Activated CD8-positive, alpha-beta memory T cell treated with anti-CD3 and anti-CD28 coated beads, Interleukin-2, amount 10 ng/mL, durations not matched to agents 7 days and 5 days (primary cell): ENCODE data around the gene EPHB1. TPM values are rescaled to one million over a fixed set of nuclear protein-coding genes. Genes with fewer than 3 reads are reported as not detected.
"Not testable (repeated sequence)": the region's sequence is repeated elsewhere in the genome, so short reads cannot be mapped to it uniquely, and the experiment has no call there.

Experiments used
- ATAC-seq: fragments of 150-1000 bp; cut with Tn5 transposase; one replicate; pipeline ENCODE4 v1.10.0; 2021; ENCODE audit warnings: moderate library complexity
- CTCF ChIA-PET: fragments of 350-600 bp; sonication (Branson Sonifier 250); formaldehyde crosslinking; loops from one replicate; lab custom pipeline; 2021; ENCODE audit warnings: antibody characterized with exemption; lab: Charles Lee
- DNase-seq: peaks from one replicate; pipeline ENCODE4 v3.0.0-alpha.2; 2020
- H3K27ac Mint-ChIP-seq: one replicate; pipeline ENCODE4 v1.8.0; 2021; ENCODE audit warnings: mild to moderate bottlenecking, mixed read lengths
- H3K27me3 Mint-ChIP-seq: one replicate; pipeline ENCODE4 v1.8.0; 2021; ENCODE audit warnings: mixed read lengths
- H3K36me3 Mint-ChIP-seq: one replicate; pipeline ENCODE4 v1.8.0; 2021; ENCODE audit warnings: mild to moderate bottlenecking, mixed read lengths
- H3K4me1 Mint-ChIP-seq: one replicate; pipeline ENCODE4 v1.8.0; 2021; ENCODE audit warnings: mixed read lengths
- H3K4me3 Mint-ChIP-seq: one replicate; pipeline ENCODE4 v1.8.0; 2021; ENCODE audit warnings: mild to moderate bottlenecking, moderate library complexity, mixed read lengths
- H3K9me3 Mint-ChIP-seq: one replicate; pipeline ENCODE4 v1.8.0; 2022; ENCODE audit warnings: low read depth, mixed read lengths
- total RNA-seq, 2 experiments: library from RNA; stranded (reverse); gene quantifications; one replicate each; pipeline ENCODE4 v1.2.3, GENCODE V29; 2021

EPHB1 gene
- total RNA-seq, 2 experiments from 2014 or later: 0.35 to 2.2 TPM

DNA sequence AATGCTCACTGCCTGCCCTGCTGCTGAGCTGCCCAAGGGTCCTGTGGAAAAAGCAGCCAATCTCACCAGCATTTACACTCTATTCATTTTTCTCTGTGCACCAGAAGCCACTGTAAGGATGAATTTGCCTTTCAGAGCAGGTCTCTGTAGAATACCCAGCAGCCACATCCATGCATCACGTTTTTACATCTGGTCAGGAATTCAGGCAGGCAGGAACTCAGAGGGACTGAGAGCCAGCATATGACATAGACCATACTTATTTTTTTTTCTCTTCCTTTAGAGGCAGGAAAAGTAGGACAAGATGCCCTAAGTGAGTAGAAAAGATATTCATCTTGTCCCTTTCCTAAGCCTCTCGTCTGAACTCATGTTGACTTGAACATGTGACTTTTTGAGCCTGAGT is 292.7 kb downstream of the EPHB1 start:
- Mint-ChIP-seq H3K4me3 (no peak overlapping the region), H3K27ac (no peak overlapping the region), H3K27me3 (no peaks in the 10 kb centered on the region), H3K36me3 (no peaks in the 10 kb centered on the region), H3K9me3 (no peaks in the 10 kb centered on the region), H3K4me1 (no peaks in the 10 kb centered on the region)
- no peak for ATAC-seq
- DNase-seq: no peak
- CTCF ChIA-PET: no interaction called here

DNA sequence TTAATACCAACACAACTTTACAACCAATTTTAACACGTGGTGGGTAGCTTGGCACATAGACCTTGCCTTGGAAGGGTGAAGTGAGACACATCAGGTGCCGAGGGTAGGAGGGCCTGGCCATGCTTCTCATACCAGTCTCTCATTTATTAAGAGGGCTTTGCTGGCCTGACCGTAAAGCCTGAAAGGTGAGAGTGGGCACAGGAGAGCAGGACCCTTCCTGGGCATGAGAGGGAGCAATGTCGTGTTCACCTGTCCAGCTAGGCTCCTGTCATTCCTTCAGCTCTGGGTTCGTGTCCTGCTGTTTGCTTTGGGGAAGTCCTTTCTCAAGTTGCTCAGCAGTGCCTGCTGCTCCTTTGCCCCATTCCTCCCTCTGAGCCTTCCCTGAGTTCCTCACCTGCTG is 294.4 kb downstream of the EPHB1 start:
- no peak overlapping the region for H3K27ac Mint-ChIP-seq
- ATAC-seq (no peak), DNase-seq (no peak)
- no peaks in the 10 kb centered on the region for H3K27me3 Mint-ChIP-seq
- CTCF ChIA-PET: no interaction called here
- H3K4me3 Mint-ChIP-seq: no peak overlapping the region
- no peaks in the 10 kb centered on the region for H3K36me3 Mint-ChIP-seq
- no peaks in the 10 kb centered on the region for H3K9me3 Mint-ChIP-seq
- no peaks in the 10 kb centered on the region for H3K4me1 Mint-ChIP-seq

DNA sequence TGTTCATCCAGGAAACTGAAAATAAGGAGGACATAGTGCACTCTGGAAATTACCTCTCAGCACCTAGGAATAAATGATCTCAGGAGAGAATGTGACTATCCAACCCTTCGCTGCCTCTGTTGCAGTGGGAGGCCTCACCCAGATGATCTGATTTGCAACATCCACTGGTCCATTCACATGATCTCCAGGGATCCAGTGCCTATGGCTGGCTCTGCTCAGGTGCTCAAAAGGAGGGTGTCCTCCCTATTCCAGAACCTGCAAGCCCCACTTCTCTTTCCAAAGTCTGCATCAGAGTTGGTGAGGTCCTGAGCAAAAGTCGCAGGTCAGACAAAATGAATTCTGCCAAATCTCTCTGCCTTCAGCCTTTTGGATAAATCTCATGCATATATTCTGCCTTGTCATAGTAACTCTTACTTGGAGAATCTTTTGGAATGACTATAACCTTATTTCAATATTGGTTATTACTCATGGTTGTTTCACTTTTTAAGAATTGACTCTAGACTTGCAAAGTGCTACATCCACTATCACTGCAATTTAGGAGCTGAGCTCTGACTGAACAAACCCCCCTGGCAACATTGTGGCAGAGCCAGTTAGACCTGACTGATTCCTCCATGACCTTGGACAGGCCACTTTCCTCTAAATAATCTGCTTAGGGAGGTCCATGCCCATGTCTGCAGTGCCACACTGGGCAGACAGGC is 295.1 kb downstream of the EPHB1 start:
- DNase-seq (no peak), ATAC-seq (no peak)
- H3K27me3 Mint-ChIP-seq: no peaks in the 10 kb centered on the region
- H3K27ac Mint-ChIP-seq: no peak overlapping the region
- no peak overlapping the region for H3K4me3 Mint-ChIP-seq
- H3K4me1 Mint-ChIP-seq: no peaks in the 10 kb centered on the region
- H3K36me3 Mint-ChIP-seq: no peaks in the 10 kb centered on the region
- CTCF ChIA-PET: no interaction called here
- H3K9me3 Mint-ChIP-seq: no peaks in the 10 kb centered on the region

DNA sequence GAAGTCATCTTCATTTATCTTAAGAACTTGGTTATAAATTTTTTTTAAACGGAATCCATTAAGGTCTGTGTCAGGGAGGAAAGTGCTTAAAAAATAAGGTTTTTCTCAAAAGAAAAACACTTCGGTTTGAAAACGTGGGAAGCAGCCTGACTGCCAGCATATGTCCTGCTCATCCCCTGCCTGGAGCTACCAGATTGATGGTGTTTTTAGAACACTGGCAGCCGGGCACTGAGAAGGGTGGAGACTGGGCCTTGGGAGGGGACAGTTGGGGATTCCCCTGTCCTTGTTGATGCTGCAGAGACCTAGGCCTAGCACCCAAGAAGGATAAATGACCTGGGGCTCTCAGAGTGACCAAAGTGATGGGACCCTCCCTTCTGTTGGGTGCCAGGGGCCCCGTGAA is 296.9 kb downstream of the EPHB1 start:
- DNase-seq (no peak), ATAC-seq (no peak)
- Mint-ChIP-seq H3K27ac (no peak overlapping the region), H3K27me3 (no peaks in the 10 kb centered on the region), H3K4me3 (no peak overlapping the region), H3K9me3 (no peaks in the 10 kb centered on the region), H3K36me3 (no peaks in the 10 kb centered on the region), H3K4me1 (no peaks in the 10 kb centered on the region)
- CTCF ChIA-PET: no interaction called here

DNA sequence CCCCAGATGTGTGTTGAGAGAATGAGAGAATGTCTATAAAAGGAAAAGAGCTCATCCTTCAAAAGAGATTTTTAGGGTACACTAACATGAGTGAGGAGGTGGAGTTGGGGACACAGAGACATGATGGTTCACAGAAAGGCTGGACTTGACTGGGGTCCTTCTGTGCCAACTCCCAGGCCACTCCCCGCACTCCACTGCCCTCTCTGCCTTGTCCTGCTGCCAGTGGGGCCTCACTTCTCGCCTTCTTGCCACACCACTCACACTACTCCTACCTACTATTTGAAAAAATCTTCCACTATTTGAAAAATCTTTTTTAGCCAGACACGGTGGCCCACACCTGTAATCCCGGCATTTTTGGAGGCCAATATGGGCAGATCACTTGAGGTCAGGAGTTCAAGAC is 298.1 kb downstream of the EPHB1 start:
- no peak overlapping the region for H3K27ac Mint-ChIP-seq
- no peaks in the 10 kb centered on the region for H3K4me1 Mint-ChIP-seq
- no peak overlapping the region for H3K4me3 Mint-ChIP-seq
- H3K27me3 Mint-ChIP-seq: no peaks in the 10 kb centered on the region
- ATAC-seq: no peak
- no peaks in the 10 kb centered on the region for H3K9me3 Mint-ChIP-seq
- CTCF ChIA-PET: interaction anchor here (1.2 kb wide), 1 partner anchor 298 kb away, joined by 3 read pairs; the partner anchor contains the start of gene EPHB1
- H3K36me3 Mint-ChIP-seq: no peaks in the 10 kb centered on the region
- no peak for DNase-seq

DNA sequence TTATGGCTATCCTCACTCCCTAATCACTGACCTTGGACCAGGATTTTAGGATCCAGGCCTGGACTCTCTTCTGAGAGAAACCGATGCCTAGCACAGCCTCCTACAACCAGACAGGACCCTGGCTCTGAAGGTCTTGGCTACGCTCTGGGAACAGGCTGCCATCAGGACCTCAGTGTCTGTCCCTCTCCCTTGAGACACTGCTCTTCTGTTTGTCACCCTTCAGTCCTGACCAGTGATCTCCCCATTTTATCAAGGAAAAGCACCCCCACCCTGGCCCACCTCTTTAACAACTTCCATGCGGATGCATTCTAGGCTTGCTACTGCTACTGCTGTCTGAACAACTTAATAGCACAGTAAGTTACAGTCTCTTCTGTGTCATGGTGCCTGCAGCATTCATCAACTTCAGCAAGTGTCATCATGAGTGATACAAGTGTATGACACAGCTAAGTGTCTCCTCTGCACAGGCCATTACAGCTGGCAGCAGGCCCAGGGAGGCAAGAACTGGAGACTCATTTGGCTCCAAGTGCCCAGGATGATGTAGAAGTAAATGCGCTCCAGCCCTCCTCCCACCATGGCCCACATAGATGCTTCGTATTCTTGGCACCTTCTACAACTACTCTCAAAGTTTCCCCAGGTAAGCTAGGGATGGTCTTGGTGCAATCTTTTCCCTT is 302.4 kb downstream of the EPHB1 start:
- no peaks in the 10 kb centered on the region for H3K4me1 Mint-ChIP-seq
- DNase-seq (no peak), ATAC-seq (no peak)
- no peak overlapping the region for H3K4me3 Mint-ChIP-seq
- H3K27me3 Mint-ChIP-seq: no peaks in the 10 kb centered on the region
- CTCF ChIA-PET: no interaction called here
- no peaks in the 10 kb centered on the region for H3K9me3 Mint-ChIP-seq
- H3K27ac Mint-ChIP-seq: no peak overlapping the region
- H3K36me3 Mint-ChIP-seq: no peaks in the 10 kb centered on the region

DNA sequence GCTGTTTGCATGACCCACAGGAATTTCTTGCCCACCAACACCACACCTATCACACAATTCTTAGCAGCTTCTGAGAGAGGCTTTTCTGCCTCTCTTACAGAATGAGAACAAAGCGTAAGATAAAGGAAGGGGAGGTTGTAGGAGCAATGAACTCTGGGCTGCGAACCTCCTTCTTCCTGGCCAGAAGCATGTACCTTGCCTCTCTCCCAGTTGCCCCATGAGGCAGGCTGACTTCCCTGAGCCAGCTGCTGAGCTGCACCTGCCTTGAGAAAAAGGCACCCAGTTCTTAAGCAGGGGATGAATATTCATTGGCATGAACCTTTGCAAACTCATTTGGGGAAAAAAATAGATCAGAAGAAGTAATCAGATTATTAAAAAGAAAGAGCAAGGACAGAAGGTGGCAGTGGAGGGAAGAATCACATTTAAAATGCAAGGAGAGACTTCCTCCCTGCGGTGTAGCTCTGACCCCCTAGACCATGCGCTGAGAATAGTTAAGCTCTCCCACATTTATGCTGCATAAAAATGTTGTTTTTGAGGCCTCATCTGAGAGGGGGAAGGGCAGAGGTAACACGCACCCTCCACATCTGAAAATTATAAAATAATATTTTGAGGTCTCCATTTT is 304.8 kb downstream of the EPHB1 start:
- no peak overlapping the region for H3K27ac Mint-ChIP-seq
- no peaks in the 10 kb centered on the region for H3K36me3 Mint-ChIP-seq
- H3K27me3 Mint-ChIP-seq: no peaks in the 10 kb centered on the region
- no peak overlapping the region for H3K4me3 Mint-ChIP-seq
- H3K4me1 Mint-ChIP-seq: no peaks in the 10 kb centered on the region
- CTCF ChIA-PET: no interaction called here
- no peaks in the 10 kb centered on the region for H3K9me3 Mint-ChIP-seq
- DNase-seq: no peak
- no peak for ATAC-seq

DNA sequence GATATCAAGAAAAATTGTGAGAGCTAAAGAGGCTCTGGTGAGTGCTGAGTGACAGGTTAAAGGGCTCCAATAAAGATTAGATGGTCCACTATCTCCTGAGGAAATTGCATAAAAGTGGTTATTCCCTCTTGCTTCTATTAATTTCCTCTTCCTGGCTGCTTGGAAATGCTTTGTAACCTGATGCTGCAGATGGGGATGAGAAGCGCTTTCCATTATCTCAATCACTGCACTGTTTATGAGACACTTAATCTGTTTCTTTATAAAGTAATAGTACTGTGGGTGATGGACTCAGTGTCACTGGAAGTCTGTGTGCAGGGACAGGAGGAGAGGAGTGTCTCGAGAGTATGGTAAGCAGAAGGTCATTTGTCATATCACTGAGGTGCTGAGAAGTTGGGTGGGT is 305.3 kb downstream of the EPHB1 start:
- Mint-ChIP-seq H3K27ac (no peak overlapping the region), H3K9me3 (no peaks in the 10 kb centered on the region), H3K27me3 (no peaks in the 10 kb centered on the region), H3K4me1 (no peaks in the 10 kb centered on the region), H3K36me3 (no peaks in the 10 kb centered on the region), H3K4me3 (no peak overlapping the region)
- CTCF ChIA-PET: no interaction called here
- DNase-seq: no peak
- ATAC-seq: no peak

DNA sequence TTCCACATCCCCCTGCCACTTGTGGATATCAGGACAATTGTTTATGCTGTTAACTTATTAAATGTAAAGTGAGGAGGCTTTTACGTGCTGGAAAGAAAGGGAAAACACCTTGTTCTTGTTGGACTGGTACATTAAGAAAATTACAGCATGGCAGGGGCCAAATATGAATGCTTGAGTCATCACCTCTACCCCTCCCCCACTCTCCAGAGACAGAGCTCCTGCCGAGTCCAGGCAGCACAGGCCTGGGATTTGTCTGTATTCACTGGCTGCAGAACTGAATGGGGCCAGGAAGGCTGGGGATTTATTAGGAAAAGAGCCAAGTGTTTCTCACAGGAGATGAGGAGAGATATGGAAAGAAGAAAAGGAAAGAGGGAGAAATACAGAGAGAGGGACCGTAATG is 308.9 kb downstream of the EPHB1 start:
- no peak overlapping the region for H3K27ac Mint-ChIP-seq
- no peak overlapping the region for H3K4me3 Mint-ChIP-seq
- H3K36me3 Mint-ChIP-seq: no peaks in the 10 kb centered on the region
- CTCF ChIA-PET: no interaction called here
- H3K9me3 Mint-ChIP-seq: no peaks in the 10 kb centered on the region
- H3K4me1 Mint-ChIP-seq: no peaks in the 10 kb centered on the region
- DNase-seq (no peak), ATAC-seq (no peak)
- H3K27me3 Mint-ChIP-seq: no peaks in the 10 kb centered on the region

DNA sequence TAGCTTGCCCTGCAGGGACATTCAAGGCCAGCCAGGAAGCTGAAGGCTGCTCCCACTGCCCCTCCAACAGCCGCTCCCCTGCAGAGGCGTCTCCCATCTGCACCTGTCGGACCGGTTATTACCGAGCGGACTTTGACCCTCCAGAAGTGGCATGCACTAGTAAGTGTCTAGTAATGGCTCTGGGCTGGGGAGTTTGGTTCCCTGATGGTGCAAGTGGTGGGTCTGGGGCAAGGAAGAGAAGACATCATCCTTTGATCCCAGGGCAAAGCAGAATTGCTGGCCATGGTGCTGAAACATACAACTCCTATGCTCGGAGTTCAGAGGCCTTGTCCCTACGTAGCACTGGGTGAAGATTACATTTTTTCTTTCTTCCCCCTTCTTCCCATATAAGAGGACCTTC is 311.4 kb downstream of the EPHB1 start:
- Mint-ChIP-seq H3K4me3 (no peak overlapping the region), H3K4me1 (no peaks in the 10 kb centered on the region), H3K27me3 (no peaks in the 10 kb centered on the region), H3K36me3 (no peaks in the 10 kb centered on the region), H3K27ac (no peak overlapping the region), H3K9me3 (no peaks in the 10 kb centered on the region)
- DNase-seq (no peak), ATAC-seq (no peak)
- CTCF ChIA-PET: no interaction called here

DNA sequence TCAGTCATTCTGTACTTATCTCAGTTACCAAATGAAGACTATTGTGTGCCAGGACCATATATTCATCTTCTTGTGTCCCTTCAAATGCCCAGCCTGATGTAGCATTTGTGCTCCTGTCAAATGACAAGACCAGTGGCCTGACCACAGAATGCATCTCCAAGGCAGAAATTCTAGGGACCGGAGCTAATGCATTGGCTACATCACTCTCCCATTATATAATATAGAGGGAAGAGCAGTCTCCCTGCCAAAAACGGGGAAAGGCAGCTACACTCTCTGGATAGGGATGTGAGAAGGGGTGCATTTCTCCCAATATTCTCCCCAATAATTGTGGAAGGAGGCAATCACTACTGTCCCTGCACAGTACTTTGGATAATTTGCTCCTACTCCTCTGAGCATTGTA is 312.0 kb downstream of the EPHB1 start:
- Mint-ChIP-seq H3K9me3 (peaks cover 2% of the 10 kb centered on the region), H3K27me3 (no peaks in the 10 kb centered on the region), H3K4me3 (no peak overlapping the region), H3K4me1 (no peaks in the 10 kb centered on the region), H3K27ac (no peak overlapping the region), H3K36me3 (no peaks in the 10 kb centered on the region)
- ATAC-seq (no peak), DNase-seq (no peak)
- CTCF ChIA-PET: no interaction called here

DNA sequence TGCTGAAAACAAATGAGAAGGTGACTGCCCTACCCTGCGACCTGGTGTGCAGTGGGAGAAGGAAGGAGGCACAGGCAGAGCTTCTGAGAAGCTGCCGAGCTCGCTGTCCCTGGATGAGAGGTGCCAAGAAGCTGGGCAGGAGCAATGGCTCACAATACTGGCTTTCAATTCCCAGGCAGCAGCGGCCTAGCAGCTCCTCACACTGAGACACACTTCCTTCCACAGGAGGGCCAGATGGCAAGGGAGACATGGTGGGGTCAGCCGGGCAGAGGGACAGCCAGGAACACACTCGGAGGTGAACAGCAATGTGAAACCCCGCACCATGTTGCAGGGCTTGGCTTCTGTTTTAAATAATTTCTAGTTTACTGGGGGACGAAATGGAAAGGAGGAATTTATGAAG is 314.6 kb downstream of the EPHB1 start:
- CTCF ChIA-PET: no interaction called here
- Mint-ChIP-seq H3K27ac (no peak overlapping the region), H3K27me3 (no peaks in the 10 kb centered on the region), H3K4me3 (no peak overlapping the region), H3K36me3 (no peaks in the 10 kb centered on the region), H3K4me1 (no peaks in the 10 kb centered on the region), H3K9me3 (peaks cover 4% of the 10 kb centered on the region)
- DNase-seq (no peak), ATAC-seq (no peak)

DNA sequence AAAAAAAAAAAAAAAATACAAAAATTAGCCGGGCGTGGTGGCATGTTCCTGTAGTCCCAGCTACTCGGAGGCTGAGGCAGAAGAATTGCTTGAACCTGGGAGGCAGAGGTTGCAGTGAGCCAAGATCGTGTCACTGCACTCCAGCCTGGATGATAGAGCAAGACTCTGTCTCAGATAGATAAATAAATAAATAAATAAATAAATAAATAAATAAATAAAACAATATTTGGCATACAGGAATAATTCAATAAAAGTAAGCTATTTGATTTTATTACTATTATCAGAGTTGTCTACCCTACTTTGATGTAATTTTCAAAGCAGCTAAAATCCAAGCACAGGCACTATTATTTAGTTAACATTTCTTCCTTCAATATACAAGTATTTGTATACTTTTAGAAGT is 319.5 kb downstream of the EPHB1 start:
- H3K9me3 Mint-ChIP-seq, H3K36me3 Mint-ChIP-seq, H3K27me3 Mint-ChIP-seq, H3K4me1 Mint-ChIP-seq, CTCF ChIA-PET, DNase-seq, ATAC-seq, H3K27ac Mint-ChIP-seq, H3K4me3 Mint-ChIP-seq: not testable (repeated sequence)

DNA sequence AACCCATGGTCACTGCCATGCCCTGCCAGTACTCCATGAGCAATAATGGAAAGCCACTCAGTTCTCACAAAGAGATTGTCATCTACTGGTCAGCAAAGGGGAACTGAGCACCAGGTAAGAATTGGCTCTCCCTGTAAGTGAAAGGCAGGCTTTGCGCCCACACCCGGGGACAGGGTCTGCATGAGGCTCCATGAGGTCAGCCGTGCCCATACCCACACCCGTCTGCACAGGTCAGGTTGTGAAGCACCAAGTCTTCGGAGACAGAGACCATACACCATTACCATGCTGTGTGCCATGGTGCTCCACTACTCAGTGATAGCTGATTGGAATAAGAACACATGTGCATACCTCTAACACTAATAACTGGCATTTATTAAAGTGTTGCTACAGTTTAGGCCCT is 322.9 kb downstream of the EPHB1 start:
- Mint-ChIP-seq H3K27ac (no peak overlapping the region), H3K4me3 (no peak overlapping the region), H3K27me3 (no peaks in the 10 kb centered on the region), H3K36me3 (no peaks in the 10 kb centered on the region), H3K9me3 (peaks cover 2% of the 10 kb centered on the region), H3K4me1 (no peaks in the 10 kb centered on the region)
- no peak for DNase-seq
- CTCF ChIA-PET: no interaction called here
- no peak for ATAC-seq
